Esophagus muscularis mucosa (tissue), 4 donors: ENCODE data around the gene SYNE1. TPM values are rescaled to one million over a fixed set of nuclear protein-coding genes. Genes with fewer than 3 reads are reported as not detected.
"Not testable (repeated sequence)": the region's sequence is repeated elsewhere in the genome, so short reads cannot be mapped to it uniquely, and the experiment has no call there.

Experiments used
- DNase-seq: peaks from one replicate; pipeline ENCODE4 v3.0.0-alpha.2; 2017; ENCODE audit errors: extremely low spot score
- H3K27ac ChIP-seq, 4 donors: fragments of 200-600 bp; sonication (generic); replicated peaks in 1 of 4; 1 replicate in 3 of 4; 2 replicates in 1 of 4; pipeline ENCODE4 v1.5.1; 2016 to 2019; ENCODE audit warnings: mild to moderate bottlenecking in 1 of 4
- H3K27me3 ChIP-seq, 4 donors: fragments of 200-600 bp; sonication (generic); one replicate each; pipeline versions ENCODE4 v1.5.1 to v1.6.0; 2016 to 2019
- H3K36me3 ChIP-seq, 4 donors: fragments of 200-600 bp; sonication (generic); one replicate each; pipeline ENCODE4 v1.5.1; 2016 to 2019
- H3K4me1 ChIP-seq, 4 donors: fragments of 200-600 bp; sonication (generic); one replicate each; pipeline ENCODE4 v1.5.1; 2016 to 2019
- H3K4me3 ChIP-seq, 4 donors: fragments of 200-600 bp; sonication (generic); 1 replicate in 2 of 4; 2 replicates in 2 of 4; pipeline ENCODE4 v1.5.1; 2016 to 2019; ENCODE audit warnings: mild to moderate bottlenecking in 4 of 4, moderate library complexity in 1 of 4
- H3K9me3 ChIP-seq, 4 donors: fragments of 200-600 bp; sonication (generic); 1 replicate in 3 of 4; 2 replicates in 1 of 4; pipeline ENCODE4 v1.5.1; 2016 to 2019
- CTCF ChIP-seq, 3 experiments: fragments of 200-600 bp in 2 of 3; fragments of 450-650 bp in 1 of 3; sonication (generic) in 2 of 3; IDR thresholded peaks; one replicate each; pipeline ENCODE4 v1.5.1; 2017 to 2019; ENCODE audit warnings: antibody characterized with exemption in 3 of 3, mild to moderate bottlenecking in 2 of 3, moderate library complexity in 1 of 3
- EP300 ChIP-seq: sonication (generic); formaldehyde crosslinking; IDR thresholded peaks from one replicate; pipeline ENCODE4 v1.6.1; 2017; ENCODE audit warnings: antibody characterized with exemption
- POLR2A ChIP-seq: fragments of 450-650 bp; IDR thresholded peaks from one replicate; pipeline ENCODE4 v1.6.1; 2017; ENCODE audit warnings: antibody characterized with exemption, moderate library complexity, mild to moderate bottlenecking, low read depth
- POLR2AphosphoS5 ChIP-seq, 2 donors: sonication (generic); formaldehyde crosslinking; IDR thresholded peaks; one replicate each; pipeline ENCODE4 v1.6.1; 2017; ENCODE audit warnings: antibody characterized with exemption in 2 of 2
- WGBS: methylation state at CpG from one replicate; pipeline ENCODE4 v1.1.5; 2018; 5-methylcytosine and 5-hydroxymethylcytosine counted together
- intact Hi-C: fragments of 100-400 bp; cut with DNase I; formaldehyde crosslinking; loops from one replicate; pipeline ENCODE4 v1.15.1; 2023
- total RNA-seq, 4 donors: library from RNA; depleted of rRNA; stranded (reverse); fragments of >200 nt; gene quantifications; one replicate each; pipeline versions ENCODE4 v1.1.0 to v1.2.1, GENCODE V29; 2016

The SYNE1 gene
- total RNA-seq, 4 donors from 2014 or later, result 151 to 196 (median 170) TPM

GRCh38 chr6:152534541-152534940 is 102.6 kb downstream of the SYNE1 start:
- Histone ChIP-seq H3K9me3 (no peaks in the 10 kb centered on the region), H3K4me3 (no peak overlapping the region), H3K4me1 (no peaks in the 10 kb centered on the region), H3K27ac (no peak overlapping the region), H3K27me3 (no peaks in the 10 kb centered on the region), H3K36me3 (no peaks in the 10 kb centered on the region)
- DNase-seq, result no peak
- TF ChIP-seq CTCF (IDR thresholded peaks at IDR 0.05) (no peak), POLR2AphosphoS5 (IDR thresholded peaks at IDR 0.05) (no peak), EP300 (no peak), POLR2A (no peak)
- 97% methylated on average over 1 of the region's 1 CpG for WGBS
- intact Hi-C loops, result no loop called here

- no peaks in the 10 kb centered on the region for H3K4me1 ChIP-seq
- H3K27ac ChIP-seq, result no peak overlapping the region
- no peaks in the 10 kb centered on the region for H3K36me3 ChIP-seq
- H3K9me3 ChIP-seq, result no peaks in the 10 kb centered on the region
- no peak for DNase-seq
- no peak overlapping the region for H3K4me3 ChIP-seq
- TF ChIP-seq POLR2A (no peak), CTCF (IDR thresholded peaks at IDR 0.05) (no peak), POLR2AphosphoS5 (IDR thresholded peaks at IDR 0.05) (no peak), EP300 (no peak)
- no peaks in the 10 kb centered on the region for H3K27me3 ChIP-seq
- intact Hi-C loops, result no loop called here
- 85% methylated on average over 3 of the region's 3 CpGs for WGBS
Observed at GRCh38 chr6:152532556-152533422, 104.4 kb downstream of the SYNE1 start.

- no peaks in the 10 kb centered on the region for H3K27me3 ChIP-seq
- TF ChIP-seq CTCF (IDR thresholded peaks at IDR 0.05), result no peak
- no peak for TF ChIP-seq POLR2A
- TF ChIP-seq POLR2AphosphoS5 (IDR thresholded peaks at IDR 0.05), result no peak
- TF ChIP-seq EP300, result no peak
- no peak overlapping the region for H3K27ac ChIP-seq
- intact Hi-C loops, result no loop called here
- H3K36me3 ChIP-seq, result no peaks in the 10 kb centered on the region
- no peak for DNase-seq
- WGBS, result 86% methylated on average over 3 of the region's 3 CpGs
- no peak overlapping the region for H3K4me3 ChIP-seq
- H3K4me1 ChIP-seq, result no peaks in the 10 kb centered on the region
- no peaks in the 10 kb centered on the region for H3K9me3 ChIP-seq
Observed at GRCh38 chr6:152531659-152532058, 105.5 kb downstream of the SYNE1 start.

GRCh38 chr6:152529369-152529768 is 107.8 kb downstream of the SYNE1 start:
- H3K27me3 ChIP-seq, result no peaks in the 10 kb centered on the region
- H3K27ac ChIP-seq, result no peak overlapping the region
- no peaks in the 10 kb centered on the region for H3K4me1 ChIP-seq
- H3K36me3 ChIP-seq, result no peaks in the 10 kb centered on the region
- no peak for DNase-seq
- H3K9me3 ChIP-seq, result no peaks in the 10 kb centered on the region
- intact Hi-C loops, result no loop called here
- no peak overlapping the region for H3K4me3 ChIP-seq
- TF ChIP-seq EP300 (no peak), POLR2AphosphoS5 (IDR thresholded peaks at IDR 0.05) (no peak), POLR2A (no peak), CTCF (IDR thresholded peaks at IDR 0.05) (no peak)

GRCh38 chr6:152514120-152514519 is 123.0 kb downstream of the SYNE1 start:
- H3K27me3 ChIP-seq, H3K27ac ChIP-seq, intact Hi-C loops, H3K4me1 ChIP-seq, H3K4me3 ChIP-seq, H3K9me3 ChIP-seq, DNase-seq: not testable (repeated sequence)
- H3K36me3 ChIP-seq, result peaks cover 0 to 11% (median 0%) of the 10 kb centered on the region in 4 donors
- 88% methylated on average over 1 of the region's 1 CpG for WGBS
